Smooth muscle cell of bladder (primary cell): ENCODE results near the gene OR2G6. TPM values are rescaled to one million over a fixed set of nuclear protein-coding genes. Genes with fewer than 3 reads are reported as not detected.

Experiments
- total RNA-seq: library from RNA; depleted of rRNA; stranded (reverse); fragments of >200 nt; gene quantifications from 2 replicates; pipeline ENCODE4 v1.2.3, GENCODE V29; 2014

Gene OR2G6
- not detected in 2 replicates for total RNA-seq

GRCh38 chr1:248507773-248508172 lies at the start of gene OR2G6:
TSS of gene OR2G6 (plus strand) at chr1:248508073. CDS start at chr1:248521647, 13,574 bp downstream.

GRCh38 chr1:248473051-248473450 lies 34.8 kb upstream of the OR2G6 start, which contains the start of gene OR2T3:
TSS of gene OR2T3 (plus strand) at chr1:248473351. CDS start at chr1:248473351, 0 bp downstream.

GRCh38 chr1:248488289-248488688 lies 19.6 kb upstream of the OR2G6 start, which contains the start of gene OR2T5:
TSS of gene OR2T5 (plus strand) at chr1:248488589. CDS start at chr1:248488589, 0 bp downstream.

GRCh38 chr1:248562672-248563071 lies 54.8 kb downstream of the OR2G6 start, which contains the start of gene OR2T29:
TSS of gene OR2T29 (minus strand) at chr1:248562772. CDS start at chr1:248559491, 3,281 bp downstream.

GRCh38 chr1:248574657-248575056 lies 66.8 kb downstream of the OR2G6 start, which contains the start of gene OR2T34:
TSS of gene OR2T34 (minus strand) at chr1:248574757. CDS start at chr1:248574757, 0 bp downstream.

Other genes with a start within 250 kb of the OR2G6 start
- not detected in 2 replicates for gene OR2T33, start 230.1 kb upstream of the OR2G6 start, total RNA-seq
- gene OR2T12, start 204.6 kb upstream of the OR2G6 start, total RNA-seq: not detected in 2 replicates
- gene OR2M7, start 183.5 kb upstream of the OR2G6 start, total RNA-seq: not detected in 2 replicates
- not detected in 2 replicates for gene OR14C36, start 159.3 kb upstream of the OR2G6 start, total RNA-seq
- gene OR2T4, start 146.4 kb upstream of the OR2G6 start, total RNA-seq: not detected in 2 replicates
- gene OR2T6, start 132.3 kb upstream of the OR2G6 start, total RNA-seq: not detected in 2 replicates
- gene OR2T1, start 105.0 kb upstream of the OR2G6 start, total RNA-seq: not detected in 2 replicates
- gene OR2T2, start 62.4 kb upstream of the OR2G6 start, total RNA-seq: not detected in 2 replicates
- not detected in 2 replicates for gene OR2T3, start 34.7 kb upstream of the OR2G6 start, total RNA-seq
- gene OR2T5, start 19.5 kb upstream of the OR2G6 start, total RNA-seq: not detected in 2 replicates
- not detected in 2 replicates for gene OR2T29, start 54.7 kb downstream of the OR2G6 start, total RNA-seq
- not detected in 2 replicates for gene OR2T34, start 66.7 kb downstream of the OR2G6 start, total RNA-seq
- gene OR2T10, start 89.6 kb downstream of the OR2G6 start, total RNA-seq: not detected in 2 replicates
- gene OR2T11, start 127.0 kb downstream of the OR2G6 start, total RNA-seq: not detected in 2 replicates
- gene OR2T35, start 137.2 kb downstream of the OR2G6 start, total RNA-seq: not detected in 2 replicates
- not detected in 2 replicates for gene OR2T27, start 147.5 kb downstream of the OR2G6 start, total RNA-seq
- not detected in 2 replicates for gene OR14I1, start 194.7 kb downstream of the OR2G6 start, total RNA-seq
- gene LYPD8, start 247.7 kb downstream of the OR2G6 start, total RNA-seq: 0.14 TPM in 1 of 2 replicates, not detected in the other